ENCODE results near the gene LRRC74B.

Gene LRRC74B

GRCh38 chr22:21108379-21109115 is 62.8 kb downstream of the LRRC74B start:
- DNase-seq = no peak
